HG03103 (cell line): ENCODE data around the gene GALNT2.

ENCODE experiments used
- ATAC-seq: cut with Tn5 transposase; IDR thresholded peaks from one replicate; pipeline ENCODE4 v1.9.1; 2021; ENCODE audit warnings: low read depth; ENCODE audit not compliant: unreplicated experiment

GALNT2 gene

DNA sequence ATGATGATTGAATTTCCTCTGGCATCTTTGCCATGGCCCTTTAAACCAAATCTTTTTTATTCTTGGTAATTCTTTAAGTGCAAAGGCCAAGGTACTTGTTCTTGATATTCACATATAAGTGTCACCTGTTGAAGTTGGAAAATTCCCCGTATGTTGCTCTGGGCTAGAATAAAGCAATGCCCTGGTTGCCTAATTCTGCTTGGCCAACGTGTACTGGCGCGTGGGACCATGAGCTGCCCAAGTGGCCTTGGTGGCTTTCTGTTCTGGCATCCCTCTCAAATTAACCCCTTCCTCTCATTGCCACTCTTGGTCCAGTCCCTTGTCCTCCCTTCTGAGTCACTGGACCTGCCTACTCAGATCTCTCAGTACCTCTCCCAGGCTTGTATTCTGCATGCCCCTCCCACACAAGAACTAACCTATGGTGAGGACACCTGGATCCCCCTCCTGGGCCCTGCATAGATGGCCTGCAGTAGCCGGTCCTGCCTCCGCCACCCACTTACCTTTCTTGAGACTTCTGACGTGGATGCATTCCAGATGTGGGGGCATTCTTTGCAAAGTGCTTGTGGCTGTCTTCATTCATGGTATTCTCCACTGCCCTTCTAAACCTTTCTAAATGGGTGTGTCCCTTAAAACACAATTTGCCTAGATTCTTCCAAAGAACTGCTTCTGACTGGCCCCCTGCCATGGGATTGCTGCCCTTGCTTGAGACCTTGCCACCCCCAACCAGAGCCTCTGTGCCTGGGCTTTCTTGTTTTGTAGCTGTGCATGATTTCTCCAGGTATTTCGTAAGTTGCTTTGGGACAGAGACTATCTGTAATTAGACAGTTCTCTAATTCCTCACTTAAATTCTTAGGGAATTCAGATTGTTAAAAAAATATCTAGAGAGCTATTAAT is 152.4 kb downstream of the GALNT2 start:
- ATAC-seq: no peak

DNA sequence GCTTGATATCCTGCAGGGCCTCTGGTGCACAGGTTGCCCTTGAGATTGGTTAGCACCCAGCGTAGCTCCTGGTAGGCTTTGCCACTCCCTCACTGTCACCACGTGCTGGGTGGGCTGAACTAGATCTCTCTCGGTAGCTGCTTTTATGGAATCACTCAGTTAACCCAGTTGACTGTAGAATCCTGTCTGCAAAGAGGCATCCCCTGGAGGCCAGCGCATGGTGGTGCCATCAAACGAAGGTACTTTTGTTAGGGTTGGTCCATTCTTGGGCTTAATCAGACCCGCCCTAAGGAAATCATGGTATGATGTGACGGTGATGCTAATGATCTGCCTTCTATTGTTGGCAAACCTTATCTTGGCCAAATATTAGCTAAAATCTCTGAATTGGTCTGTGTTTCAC is 153.4 kb downstream of the GALNT2 start:
- no peak for ATAC-seq

- no peak for ATAC-seq
Measured at GRCh38 chr1:230220907-230221306, 153.9 kb downstream of the GALNT2 start.

- no peak for ATAC-seq
Measured at GRCh38 chr1:230222678-230223077, 155.6 kb downstream of the GALNT2 start.

GRCh38 chr1:230224101-230224960 is 157.3 kb downstream of the GALNT2 start:
- ATAC-seq: no peak

GRCh38 chr1:230226007-230226800 is 159.2 kb downstream of the GALNT2 start:
- ATAC-seq: no peak

DNA sequence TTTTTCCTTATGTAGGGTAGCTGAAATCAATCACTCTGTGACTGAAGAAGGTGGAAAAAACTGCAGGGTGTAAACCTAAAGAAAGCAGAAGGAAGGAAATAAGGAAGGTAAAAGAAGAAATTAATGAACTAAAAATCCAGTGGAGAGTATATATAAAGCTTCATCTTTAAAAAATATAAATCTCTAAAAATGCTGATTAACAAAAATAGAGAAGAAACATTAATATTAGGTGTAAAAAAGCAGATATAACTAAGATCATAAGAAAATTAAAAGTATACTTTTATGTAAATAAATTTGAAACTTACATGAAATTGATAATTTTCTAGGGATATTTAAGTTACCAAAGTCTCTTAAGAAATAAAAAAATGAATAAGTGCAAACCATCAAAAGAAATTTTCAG is 159.8 kb downstream of the GALNT2 start:
- no peak for ATAC-seq

GRCh38 chr1:230228236-230228897 is 161.3 kb downstream of the GALNT2 start:
- ATAC-seq: no peak

GRCh38 chr1:230230273-230230672 is 163.2 kb downstream of the GALNT2 start:
- no peak for ATAC-seq

DNA sequence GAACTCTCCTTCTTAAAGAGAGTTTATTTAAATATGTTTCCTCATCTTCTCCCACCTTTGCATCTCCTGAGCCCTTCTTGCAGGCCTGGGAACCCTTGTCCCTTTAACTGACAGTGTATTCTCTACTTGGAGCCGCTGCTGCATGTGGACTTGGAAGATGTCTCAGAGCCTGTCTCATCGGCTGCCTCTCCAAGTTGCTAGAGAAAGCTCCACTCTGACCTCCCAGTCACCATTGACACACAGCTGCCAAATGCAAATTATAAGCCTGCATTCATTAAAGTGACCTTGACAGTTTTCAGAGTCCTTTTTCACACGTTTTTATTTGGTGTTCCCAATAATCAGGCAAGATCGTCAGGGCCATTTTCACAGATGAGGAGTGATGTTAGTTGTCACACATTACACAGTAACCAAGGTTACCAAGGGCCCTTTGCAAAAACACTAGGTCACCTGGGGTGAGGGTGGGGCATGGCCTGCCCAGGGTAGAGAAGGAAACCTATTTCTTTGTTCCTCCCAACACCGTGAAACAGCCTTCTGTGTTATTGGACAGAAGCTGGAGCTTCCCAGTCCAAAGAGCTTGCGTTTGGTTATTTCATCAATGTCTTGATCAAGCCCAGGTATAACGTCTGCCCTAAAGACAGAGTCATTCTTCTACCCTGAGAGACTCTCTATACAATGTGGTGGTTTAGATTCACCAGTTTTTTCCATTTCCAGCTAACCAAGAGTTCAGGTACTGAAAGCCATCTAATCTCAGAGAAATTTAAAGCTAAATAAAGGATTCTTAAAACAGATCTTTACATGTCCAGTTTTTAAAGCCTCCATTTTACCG is 164.1 kb downstream of the GALNT2 start:
- ATAC-seq: no peak

GRCh38 chr1:230231774-230232145 is 164.7 kb downstream of the GALNT2 start:
- no peak for ATAC-seq

- no peak for ATAC-seq
Measured at GRCh38 chr1:230232371-230232771, 165.3 kb downstream of the GALNT2 start.

GRCh38 chr1:230233786-230234185 is 166.7 kb downstream of the GALNT2 start:
- ATAC-seq: no peak

DNA sequence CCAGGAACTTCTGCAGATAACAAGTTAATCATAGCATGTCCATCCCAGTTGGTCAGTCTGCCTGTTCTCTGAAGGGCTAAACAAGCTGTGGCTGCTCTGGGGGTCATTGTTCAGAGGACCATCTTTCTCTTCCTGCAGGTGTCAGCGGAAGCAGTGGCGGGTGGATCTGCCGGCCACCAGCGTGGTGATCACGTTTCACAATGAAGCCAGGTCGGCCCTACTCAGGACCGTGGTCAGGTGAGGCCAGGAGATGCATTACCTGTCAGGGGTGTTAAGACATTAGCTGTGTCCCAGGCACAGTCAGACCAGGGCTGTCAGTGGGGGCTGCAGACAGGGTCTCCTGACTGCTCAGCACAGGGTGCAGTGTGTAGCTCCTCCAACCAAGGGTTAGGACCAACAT is 168.8 kb downstream of the GALNT2 start:
- ATAC-seq: no peak

DNA sequence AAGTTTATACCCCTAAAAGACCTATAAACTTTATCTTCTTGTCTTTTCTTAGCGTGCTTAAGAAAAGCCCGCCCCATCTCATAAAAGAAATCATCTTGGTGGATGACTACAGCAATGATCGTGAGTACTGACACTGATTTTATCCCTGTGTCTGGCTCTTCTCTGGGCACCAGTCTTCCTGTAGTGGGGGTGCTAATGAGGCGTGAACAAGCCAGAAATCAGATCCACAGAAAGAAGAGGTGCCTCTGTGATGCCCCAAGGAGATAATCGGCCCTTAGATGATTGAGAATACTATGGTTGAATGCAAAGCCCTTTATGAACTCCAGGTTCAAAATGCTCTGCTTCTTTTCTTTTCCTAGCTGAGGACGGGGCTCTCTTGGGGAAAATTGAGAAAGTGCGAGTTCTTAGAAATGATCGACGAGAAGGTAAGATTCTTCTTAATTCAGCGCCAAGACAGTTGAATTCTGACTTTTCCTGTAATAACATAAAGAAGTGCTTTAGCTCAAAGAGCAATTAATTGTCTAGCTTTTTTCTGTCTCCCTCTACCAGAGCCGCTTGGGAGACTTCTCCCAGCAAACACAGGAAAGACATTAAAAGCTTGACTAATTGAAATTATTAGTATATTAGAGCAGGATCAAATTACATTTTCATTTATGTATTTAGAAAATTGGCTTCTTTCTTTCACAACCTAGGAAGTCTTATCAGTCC is 169.4 kb downstream of the GALNT2 start:
- ATAC-seq: no peak

- no peak for ATAC-seq
Measured at GRCh38 chr1:230237009-230237370, 170.0 kb downstream of the GALNT2 start.

- ATAC-seq: no peak
Measured at GRCh38 chr1:230237805-230238204, 170.8 kb downstream of the GALNT2 start.

- ATAC-seq: no peak
Measured at GRCh38 chr1:230240446-230241086, 173.5 kb downstream of the GALNT2 start.
